ENCODE data around the gene TMEM141.

- TF ChIP-seq EZH2 (IDR thresholded peaks at IDR 0.05; ENCODE audit: insufficient read depth, poor library complexity, severe bottlenecking): no peak
- no peak for TF ChIP-seq EZH2phosphoT487 (IDR thresholded peaks at IDR 0.05; ENCODE audit: insufficient read depth, low read depth)
Observed at GRCh38 chr9:136799854-136800657, 8.9 kb downstream of the TMEM141 start.

Measured in GM23248 (cell line).